GM12872 (cell line): ENCODE measurements around the gene NPHS1.

Experiments used
- CTCF ChIP-seq: IDR thresholded peaks from 3 replicates; pipeline ENCODE4 v1.5.1; 2011; ENCODE audit warnings: low read depth, mild to moderate bottlenecking, low read length, moderate library complexity; ENCODE audit not compliant: insufficient read depth

NPHS1 gene

GRCh38 chr19:35789978-35790944 lies 62.0 kb downstream of the NPHS1 start:
- no peak for TF ChIP-seq CTCF

GRCh38 chr19:35789195-35789977 lies 62.9 kb downstream of the NPHS1 start:
- no peak for TF ChIP-seq CTCF

- no peak for TF ChIP-seq CTCF
Measured at GRCh38 chr19:35788205-35788960, 63.9 kb downstream of the NPHS1 start.

- no peak for TF ChIP-seq CTCF
Measured at GRCh38 chr19:35787227-35787799, 65.0 kb downstream of the NPHS1 start.

- no peak for TF ChIP-seq CTCF
Measured at GRCh38 chr19:35786299-35787160, 65.8 kb downstream of the NPHS1 start.

- no peak for TF ChIP-seq CTCF
Measured at GRCh38 chr19:35785339-35785627, 67.0 kb downstream of the NPHS1 start.
